AG04450 (cell line): ENCODE results near the gene BOD1. TPM values are rescaled to one million over a fixed set of nuclear protein-coding genes. Genes with fewer than 3 reads are reported as not detected.

Experiments
- CTCF ChIA-PET: fragments of 300-600, 350-600 bp; formaldehyde crosslinking; extraction: SDS; loops from one replicate; lab custom pipeline; 2022; ENCODE audit warnings: antibody characterized with exemption, inconsistent platforms; lab: Charles Lee
- POLR2A ChIA-PET: fragments of 350-600 bp; formaldehyde crosslinking; extraction: SDS; loops from one replicate; lab custom pipeline; 2021; ENCODE audit warnings: antibody characterized with exemption, inconsistent platforms; lab: Yijun Ruan, JAX
- DNase-seq: peaks from one replicate; pipeline ENCODE4 v3.0.0-alpha.2; 2011; ENCODE audit warnings: low read depth, low spot score
- H3K27ac ChIP-seq: one replicate; pipeline ENCODE4 v1.5.1; 2012; ENCODE audit warnings: low read depth, low read length, control low read depth
- H3K27me3 ChIP-seq: one replicate; pipeline ENCODE4 v1.6.0; 2012; ENCODE audit warnings: low read length; ENCODE audit not compliant: control insufficient read depth, insufficient read depth
- H3K4me3 ChIP-seq: 2 replicates; pipeline ENCODE4 v1.5.1; 2011; ENCODE audit warnings: mild to moderate bottlenecking, low read depth, low read length, control low read depth
- H3K9me3 ChIP-seq: 2 replicates; pipeline ENCODE4 v1.5.1; 2012; ENCODE audit warnings: low read length; ENCODE audit not compliant: control insufficient read depth, insufficient read depth
- CTCF ChIP-seq: IDR thresholded peaks from 2 replicates; pipeline ENCODE4 v1.5.1; 2011; ENCODE audit warnings: low read depth, low read length, control low read depth, inconsistent platforms
- polyA plus RNA-seq: library from polyadenylated mRNA; depleted of rRNA; stranded (reverse); fragments of >200 nt; gene quantifications from 2 replicates; pipeline ENCODE4 v1.2.3, GENCODE V29; 2011

BOD1 gene
- polyA plus RNA-seq, 1 experiment = 96.7 TPM

DNA sequence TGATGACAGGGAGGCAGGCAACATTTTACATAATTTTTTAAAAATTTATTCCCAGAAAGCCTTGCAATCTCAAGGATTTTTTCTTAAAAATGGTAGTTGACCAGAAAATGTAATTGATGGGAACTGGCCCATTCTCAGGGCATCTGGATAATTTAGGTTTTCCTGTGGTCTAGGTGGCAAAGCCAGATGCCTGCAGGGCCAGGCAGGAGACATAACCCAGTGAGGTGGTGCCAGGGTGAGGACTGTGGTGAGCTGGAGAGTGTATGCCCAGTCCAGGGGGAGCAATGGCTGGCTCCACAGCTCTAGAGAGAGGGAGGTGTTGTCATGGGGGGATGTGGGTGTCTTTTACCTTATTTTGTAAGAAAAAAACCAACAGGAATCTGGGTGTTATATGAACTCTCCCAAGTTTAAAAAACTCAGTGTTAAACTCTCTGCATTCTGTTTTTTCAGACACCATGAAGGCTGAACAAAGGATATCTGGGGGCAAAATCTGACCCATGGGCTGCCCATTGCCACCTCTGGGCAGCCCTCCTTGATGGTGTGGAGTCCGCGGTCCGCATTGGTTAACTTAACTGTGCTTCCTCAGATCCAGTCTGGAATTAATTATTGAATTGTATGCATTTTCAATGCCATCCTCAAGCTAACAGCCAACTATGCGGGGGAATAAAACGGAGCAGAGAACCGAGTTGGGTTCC is 43.9 kb downstream of the BOD1 start:
- Histone ChIP-seq H3K27ac (no peak overlapping the region), H3K27me3 (no peaks in the 10 kb centered on the region), H3K9me3 (peaks cover 15% of the 10 kb centered on the region), H3K4me3 (no peak overlapping the region)
- no peak for TF ChIP-seq CTCF
- POLR2A ChIA-PET = interaction anchor here (1.0 to 1.9 kb wide), 6 partner anchors 43 to 257 kb away, joined by 3 to 7 read pairs (median 3); partner anchors contain the start of gene BOD1
- CTCF ChIA-PET = interaction anchor here (0.6 to 7.8 kb wide), 41 partner anchors 9 to 380 kb away, joined by 3 to 114 read pairs (median 4); partner anchors contain the start of gene STC2
- no peak for DNase-seq

GRCh38 chr5:173570321-173571090 is 45.9 kb downstream of the BOD1 start:
- POLR2A ChIA-PET = no interaction called here
- TF ChIP-seq CTCF = no peak
- CTCF ChIA-PET = interaction anchor here (0.5 to 7.8 kb wide), 4 partner anchors 175 to 275 kb away, joined by 3 to 114 read pairs (median 4); no protein-coding TSS in a partner anchor
- no peak overlapping the region for H3K4me3 ChIP-seq
- peaks cover 14% of the 10 kb centered on the region for H3K9me3 ChIP-seq
- DNase-seq = no peak
- no peaks in the 10 kb centered on the region for H3K27me3 ChIP-seq
- H3K27ac ChIP-seq = no peak overlapping the region

GRCh38 chr5:173568703-173569102 is 47.7 kb downstream of the BOD1 start:
- CTCF ChIA-PET = interaction anchor here (0.6 to 7.8 kb wide), 2 partner anchors 239 to 274 kb away, joined by 3 to 114 read pairs; no protein-coding TSS in a partner anchor
- POLR2A ChIA-PET = no interaction called here

GRCh38 chr5:173568128-173568527 is 48.3 kb downstream of the BOD1 start:
- DNase-seq = no peak
- ChIA-PET POLR2A (no interaction called here), CTCF (interaction anchor here (7.8 kb wide), 1 partner anchor 273 kb away, joined by 114 read pairs; no protein-coding TSS in a partner anchor)
- Histone ChIP-seq H3K27me3 (no peaks in the 10 kb centered on the region), H3K27ac (no peak overlapping the region), H3K4me3 (no peak overlapping the region), H3K9me3 (peaks cover 14% of the 10 kb centered on the region)
- no peak for TF ChIP-seq CTCF

More at GRCh38 chr5:173568703-173569102, 47.7 kb downstream of the BOD1 start:
- H3K9me3 ChIP-seq = peaks cover 14% of the 10 kb centered on the region
- no peak for TF ChIP-seq CTCF
- H3K27ac ChIP-seq = no peak overlapping the region
- DNase-seq = no peak
- no peak overlapping the region for H3K4me3 ChIP-seq
- H3K27me3 ChIP-seq = no peaks in the 10 kb centered on the region

DNA sequence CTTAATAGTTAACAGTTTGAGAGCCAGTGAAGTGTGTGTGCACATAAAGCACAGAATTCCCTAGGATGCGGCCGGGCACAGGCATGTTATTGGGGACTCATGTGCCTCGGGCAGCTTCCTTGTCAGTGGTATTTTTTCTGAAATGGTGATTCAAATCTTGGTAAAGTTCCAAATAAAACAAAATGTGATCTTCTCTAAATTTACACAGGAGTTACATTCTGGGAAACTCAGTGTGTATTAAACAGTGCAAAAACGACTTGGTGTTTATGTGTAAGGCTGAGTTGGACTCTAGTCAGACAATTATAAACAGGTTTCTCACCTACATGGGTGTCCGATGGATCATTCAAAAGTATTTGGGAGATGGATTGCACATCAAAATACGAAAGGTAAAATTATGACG is 48.9 kb downstream of the BOD1 start:
- H3K9me3 ChIP-seq = peaks cover 14% of the 10 kb centered on the region
- DNase-seq = no peak
- ChIA-PET POLR2A (no interaction called here), CTCF (interaction anchor here (1.4 to 7.8 kb wide), 2 partner anchors 171 to 272 kb away, joined by 3 to 114 read pairs; no protein-coding TSS in a partner anchor)
- no peak for TF ChIP-seq CTCF
- H3K4me3 ChIP-seq = no peak overlapping the region
- H3K27me3 ChIP-seq = no peaks in the 10 kb centered on the region
- no peak overlapping the region for H3K27ac ChIP-seq
